ENCODE results near the gene TXNDC12.

- no peak for TF ChIP-seq CTCF (IDR thresholded peaks at IDR 0.05)
- TF ChIP-seq EZH2 (IDR thresholded peaks at IDR 0.05; ENCODE audit: borderline replicate concordance, insufficient read depth, low read depth, low read length, poor library complexity, severe bottlenecking): no peak
Measured at GRCh38 chr1:52026278-52026677, 28.7 kb downstream of the TXNDC12 start.

Measured in B cell (primary cell).